Gastrocnemius medialis (tissue), 4 donors: Measurements from ENCODE around the gene MKLN1.

Experiments
- CTCF ChIP-seq, 5 experiments: fragments of 450-650 bp in 3 of 5; fragments of 200-600 bp in 2 of 5; sonication (generic) in 2 of 5; IDR thresholded peaks in 4 of 5; conservative IDR thresholded peaks in 1 of 5; 1 replicate in 4 of 5; 2 replicates in 1 of 5; pipeline ENCODE4 v1.5.1; 2016 to 2019; ENCODE audit warnings: antibody characterized with exemption in 5 of 5, mild to moderate bottlenecking in 3 of 5, moderate library complexity in 3 of 5
- POLR2A ChIP-seq, 2 donors: fragments of 450-650 bp; IDR thresholded peaks; one replicate each; pipeline ENCODE4 v1.6.1; 2017; ENCODE audit warnings: antibody characterized with exemption in 2 of 2, mild to moderate bottlenecking in 2 of 2, moderate library complexity in 2 of 2

GRCh38 chr7:131338173-131338572, 10.5 kb downstream of the MKLN1 start:
- peak in 2 of 5 experiments; percentile 10 to 12 for TF ChIP-seq CTCF (IDR thresholded peaks at IDR 0.05 in 4 of 5, conservative IDR thresholded peaks at IDR 0.05 in 1 of 5)
- no peak for TF ChIP-seq POLR2A (IDR thresholded peaks at IDR 0.05)
